Mammary epithelial cell (primary cell): Measurements from ENCODE around the gene COL6A1.

Experiments used
- CTCF ChIP-seq, 2 donors: IDR thresholded peaks in 1 of 2; conservative IDR thresholded peaks in 1 of 2; 2 replicates each; pipeline ENCODE4 v1.5.1; 2011 to 2012; ENCODE audit warnings: inconsistent platforms in 2 of 2, low read length in 2 of 2, mild to moderate bottlenecking in 2 of 2, control low read depth in 1 of 2, low read depth in 1 of 2; ENCODE audit not compliant: insufficient read depth in 1 of 2; ENCODE audit errors: extremely low read depth in 1 of 2
- EZH2 ChIP-seq: IDR thresholded peaks from 2 replicates; pipeline ENCODE4 v1.6.1; 2012; ENCODE audit warnings: low read length, inconsistent platforms, borderline replicate concordance

- no peak for TF ChIP-seq CTCF (conservative IDR thresholded peaks at IDR 0.05 in 1 of 2, IDR thresholded peaks at IDR 0.05 in 1 of 2; ENCODE audit: extremely low read depth in 1 of 2, insufficient read depth in 1 of 2, low read depth in 1 of 2, low read length in 2 of 2)
- TF ChIP-seq EZH2 = no peak
These were observed 4.2 kb upstream of the COL6A1 start for GRCh38 chr21:45977396-45977795.
